ENCODE data around the gene PLEKHJ1. TPM values are rescaled to one million over a fixed set of nuclear protein-coding genes. Genes with fewer than 3 reads are reported as not detected.

Gene PLEKHJ1
- total and polyA plus RNA-seq, 2 of the 8 experiments (the other 6 are each of a cell fraction or from before 2014, with no cell fraction given), result 135 to 187 TPM

- TF ChIP-seq CHD7 (IDR thresholded peaks at IDR 0.05; ENCODE audit: insufficient replicate concordance, low read length) (no peak), TBP (IDR thresholded peaks at IDR 0.05; ENCODE audit: low read depth, low read length) (no peak), PHF8 (conservative IDR thresholded peaks at IDR 0.05; ENCODE audit: low read depth, low read length) (no peak), KDM4A (IDR thresholded peaks at IDR 0.05; ENCODE audit: low read depth, low read length, severe bottlenecking) (no peak)
Measured at GRCh38 chr19:2280633-2281264, 44.6 kb upstream of the PLEKHJ1 start (continued).
